ENCODE data around the gene ARFGAP2. TPM values are rescaled to one million over a fixed set of nuclear protein-coding genes. Genes with fewer than 3 reads are reported as not detected.

Gene ARFGAP2
- total RNA-seq = 100 to 1,000 TPM; 167 to 178 TPM
- polyA plus RNA-seq (ENCODE audit: insufficient read depth, low read depth, low replicate concordance) = 82.4 TPM
- long read RNA-seq, donor 1, transcript ARFGAP2-205 (16 exons, 2,976 nt) = major isoform, 16 of 28 reads
- long read RNA-seq, donor 1, partial matches to known transcripts = 9 of 28 reads
- long read RNA-seq, donor 1, other reads (novel, unspliced or antisense) = 0 of 28 reads
- long read RNA-seq, donor 2, transcript ARFGAP2-205 (16 exons, 2,976 nt) = major isoform, 8 of 20 reads
- long read RNA-seq, donor 2, partial matches to known transcripts = 11 of 20 reads
- long read RNA-seq, donor 2, other reads (novel, unspliced or antisense) = 0 of 20 reads

GRCh38 chr11:47176328-47177228 is at the start of gene ARFGAP2:
Gene ARFGAP2 (minus strand): TSS chr11:47176879. CDS start chr11:47176853, 26 bp downstream.
- H3K36me3 ChIP-seq (ENCODE audit: low read depth, missing control alignments) = no peaks in the 10 kb centered on the region
- peak within 1 kb of the TSS; percentile 96 to 100 for H3K4me3 ChIP-seq
- peak; percentile 99 for DNase-seq
- WGBS, 2 donors = 0% methylated on average over 77 of the region's 89 CpGs; no CpG with 5 or more reads in 1 of the 2 donors
- H3K27me3 ChIP-seq = no peaks in the 10 kb centered on the region
- no peaks in the 10 kb centered on the region for H3K9me3 ChIP-seq
- peaks cover 26% of the 10 kb centered on the region for H3K4me1 ChIP-seq
- intact Hi-C loops (cut with DNase I; ENCODE audit: low total_unique reads) = no loop called here
- peak within 1 kb of the TSS; percentile 98 to 99 for H3K27ac ChIP-seq
- no peak for TF ChIP-seq POLR2A (IDR thresholded peaks at IDR 0.05)

GRCh38 chr11:47225552-47226400 is 49.1 kb upstream of the ARFGAP2 start:
- DNase-seq = no peak
- Histone ChIP-seq H3K36me3 (ENCODE audit: low read depth, missing control alignments) (no peaks in the 10 kb centered on the region), H3K9me3 (no peaks in the 10 kb centered on the region), H3K27ac (no peak overlapping the region), H3K4me3 (no peak overlapping the region), H3K4me1 (no peaks in the 10 kb centered on the region), H3K27me3 (no peaks in the 10 kb centered on the region)
- intact Hi-C loops (cut with DNase I; ENCODE audit: low total_unique reads) = no loop called here
- no peak for TF ChIP-seq POLR2A (IDR thresholded peaks at IDR 0.05)
- no peak for TF ChIP-seq CTCF (IDR thresholded peaks at IDR 0.05)
- 93 to 94% methylated on average over 7 of the region's 7 CpGs for WGBS, 2 donors

GRCh38 chr11:47222696-47223095 is 46.0 kb upstream of the ARFGAP2 start:
- no peak for DNase-seq
- Histone ChIP-seq H3K9me3 (no peaks in the 10 kb centered on the region), H3K27me3 (no peaks in the 10 kb centered on the region), H3K4me3 (no peak overlapping the region), H3K27ac (no peak overlapping the region), H3K36me3 (ENCODE audit: low read depth, missing control alignments) (no peaks in the 10 kb centered on the region), H3K4me1 (peaks cover 6% of the 10 kb centered on the region)
- intact Hi-C loops (cut with DNase I; ENCODE audit: low total_unique reads) = no loop called here
- WGBS, 2 donors = 74 to 91% methylated on average over 2 of the region's 2 CpGs
- TF ChIP-seq POLR2A (IDR thresholded peaks at IDR 0.05) (no peak), CTCF (IDR thresholded peaks at IDR 0.05) (no peak)

- H3K36me3 ChIP-seq (ENCODE audit: low read depth, missing control alignments) = no peaks in the 10 kb centered on the region
- TF ChIP-seq POLR2A (IDR thresholded peaks at IDR 0.05) (no peak), CTCF (IDR thresholded peaks at IDR 0.05) (no peak)
- WGBS, 2 donors = 53 to 76% methylated on average over 1 of the region's 1 CpG
- no peaks in the 10 kb centered on the region for H3K27me3 ChIP-seq
- H3K27ac ChIP-seq = no peak overlapping the region
- no peak for DNase-seq
- intact Hi-C loops (cut with DNase I; ENCODE audit: low total_unique reads) = no loop called here
- no peak overlapping the region for H3K4me3 ChIP-seq
- peaks cover 22% of the 10 kb centered on the region for H3K4me1 ChIP-seq
- no peaks in the 10 kb centered on the region for H3K9me3 ChIP-seq
Observed at GRCh38 chr11:47220401-47220821, 43.7 kb upstream of the ARFGAP2 start.

All from testis (tissue), 5 donors.